SJCRH30 (cell line): ENCODE data around the gene HUNK. TPM values are rescaled to one million over a fixed set of nuclear protein-coding genes. Genes with fewer than 3 reads are reported as not detected.

Source experiments
- DNase-seq, 2 experiments: peaks; one replicate each; pipeline ENCODE4 v3.0.0-alpha.2; 2015 to 2020
- H3K27ac ChIP-seq: fragments of 250-450 bp; sonication (Bioruptor Pico); 2 replicates; pipeline ENCODE4 v1.5.1; 2020; ENCODE audit warnings: mild to moderate bottlenecking, moderate library complexity
- H3K27me3 ChIP-seq: fragments of 250-450 bp; sonication (Bioruptor Pico); 2 replicates; pipeline ENCODE4 v1.5.1; 2020; ENCODE audit warnings: mild to moderate bottlenecking, moderate library complexity
- H3K36me3 ChIP-seq: fragments of 250-450 bp; sonication (Bioruptor Pico); 2 replicates; pipeline ENCODE4 v1.5.1; 2020; ENCODE audit warnings: mild to moderate bottlenecking, moderate library complexity
- H3K4me1 ChIP-seq: fragments of 250-450 bp; sonication (Bioruptor Pico); 2 replicates; pipeline ENCODE4 v1.5.1; 2020; ENCODE audit warnings: mild to moderate bottlenecking, moderate library complexity
- H3K4me3 ChIP-seq: fragments of 250-450 bp; sonication (Bioruptor Pico); 2 replicates; pipeline ENCODE4 v1.5.1; 2020; ENCODE audit warnings: mild to moderate bottlenecking, moderate library complexity
- H3K9me3 ChIP-seq: fragments of 250-450 bp; sonication (Bioruptor Pico); replicated peaks from 2 replicates; pipeline ENCODE4 v1.5.1; 2020; ENCODE audit warnings: mild to moderate bottlenecking, moderate library complexity
- total RNA-seq: library from RNA; depleted of rRNA; stranded (reverse); fragments of >200 nt; shearing (Covaris generic); gene quantifications from 2 replicates; pipeline ENCODE4 v1.2.3, GENCODE V29; 2014

HUNK gene
- total RNA-seq, 1 experiment from 2014 or later = 38.9 TPM

DNA sequence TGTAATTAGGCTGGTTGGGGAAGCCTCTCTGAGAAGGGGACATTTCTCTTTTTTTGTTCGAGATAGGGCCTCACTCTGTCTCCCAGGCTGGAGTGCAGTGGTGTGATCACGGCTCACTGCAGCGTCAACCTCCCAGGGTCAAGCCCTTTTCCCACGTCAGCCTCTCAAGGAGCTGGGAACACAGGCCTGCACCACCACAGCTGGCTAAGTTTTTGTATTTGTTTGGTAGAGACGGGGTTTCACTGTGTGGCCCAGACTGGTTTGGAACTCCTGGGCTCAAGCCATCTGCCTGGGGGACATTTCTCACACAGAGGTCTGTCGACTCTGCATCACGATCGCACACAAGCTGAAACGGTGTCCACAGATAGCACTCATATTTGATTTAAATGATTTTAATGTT lies 39.7 kb downstream of the HUNK start:
- Histone ChIP-seq H3K36me3 (peaks cover 4% of the 10 kb centered on the region), H3K27ac (peak overlapping the region; percentile 90), H3K4me1 (peaks cover 78% of the 10 kb centered on the region), H3K9me3 (no peaks in the 10 kb centered on the region), H3K27me3 (no peaks in the 10 kb centered on the region), H3K4me3 (no peak overlapping the region)
- DNase-seq = peak; percentile 71 to 79

DNA sequence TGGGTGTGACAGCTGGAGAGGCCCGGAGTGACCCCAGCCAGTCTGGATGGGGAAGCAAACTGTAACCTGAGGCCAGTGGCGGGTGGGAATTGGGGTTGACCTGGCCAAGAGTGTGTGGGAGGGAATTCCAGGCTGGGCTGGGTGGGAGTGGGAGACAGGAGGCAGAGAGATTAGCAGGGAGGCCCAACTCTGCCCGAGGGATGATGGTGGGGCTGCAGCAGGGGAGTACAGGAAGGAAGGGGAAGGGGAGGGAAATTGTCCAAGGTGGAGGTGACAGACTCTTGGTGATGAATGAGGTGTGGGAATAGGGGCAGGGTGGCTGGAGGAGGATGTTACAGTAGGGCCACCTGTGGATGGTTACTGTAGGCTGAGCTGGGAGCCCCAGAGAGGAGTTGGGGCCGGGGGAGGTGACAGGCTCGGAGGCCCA lies 40.4 kb downstream of the HUNK start:
- Histone ChIP-seq H3K9me3 (no peaks in the 10 kb centered on the region), H3K4me1 (peaks cover 71% of the 10 kb centered on the region), H3K36me3 (peaks cover 9% of the 10 kb centered on the region), H3K27me3 (no peaks in the 10 kb centered on the region), H3K27ac (peak overlapping the region; percentile 90), H3K4me3 (peak overlapping the region; percentile 6; the same call in 1 of the 2 replicates)
- peak; percentile 93 to 95 for DNase-seq

DNA sequence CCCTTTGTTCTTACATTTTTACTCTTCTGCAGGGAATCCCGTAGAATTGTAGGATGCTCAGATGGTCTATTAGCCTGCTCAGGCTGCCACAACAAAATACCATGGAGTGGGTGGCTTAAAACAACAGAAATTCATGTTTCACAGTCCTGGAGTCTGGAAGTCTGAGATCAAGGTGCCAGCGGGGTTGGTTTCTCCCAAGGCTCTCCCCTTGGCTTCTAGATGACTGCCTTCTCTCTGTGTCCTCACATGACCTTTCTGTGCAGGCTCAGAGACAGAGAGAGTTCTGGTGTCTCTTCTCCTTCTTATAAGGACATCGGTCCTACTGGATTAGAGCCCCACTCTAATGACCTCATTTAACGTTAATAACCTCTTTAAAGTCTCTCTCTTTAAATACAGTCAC lies 41.7 kb downstream of the HUNK start:
- peak overlapping the region; percentile 90 for H3K27ac ChIP-seq
- H3K4me1 ChIP-seq = peaks cover 59% of the 10 kb centered on the region
- H3K4me3 ChIP-seq = no peak overlapping the region
- H3K36me3 ChIP-seq = peaks cover 12% of the 10 kb centered on the region
- no peaks in the 10 kb centered on the region for H3K9me3 ChIP-seq
- H3K27me3 ChIP-seq = no peaks in the 10 kb centered on the region
- DNase-seq = peak in 1 of 2 experiments; percentile 48

DNA sequence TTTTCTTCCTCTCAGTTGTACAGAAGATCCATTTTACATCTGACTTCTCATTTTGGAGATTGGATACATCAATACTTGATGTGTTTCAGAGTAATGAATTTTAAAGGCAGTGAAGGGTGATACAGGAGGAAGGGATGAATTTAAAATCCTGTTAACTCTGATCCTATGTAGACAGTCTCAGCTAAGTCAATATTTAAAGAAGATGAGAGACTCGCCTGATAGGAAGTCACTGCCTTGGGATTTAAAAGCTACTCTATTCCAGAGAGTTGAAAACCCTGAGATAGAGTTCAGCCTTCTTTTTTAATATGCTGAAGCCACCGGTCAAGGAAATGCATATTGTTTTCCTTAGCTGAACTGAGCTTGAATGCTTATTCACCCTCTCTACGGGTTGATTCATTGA lies 42.7 kb downstream of the HUNK start:
- Histone ChIP-seq H3K9me3 (no peaks in the 10 kb centered on the region), H3K27ac (no peak overlapping the region), H3K36me3 (peaks cover 12% of the 10 kb centered on the region), H3K27me3 (no peaks in the 10 kb centered on the region), H3K4me3 (no peak overlapping the region), H3K4me1 (peaks cover 52% of the 10 kb centered on the region)
- no peak for DNase-seq

DNA sequence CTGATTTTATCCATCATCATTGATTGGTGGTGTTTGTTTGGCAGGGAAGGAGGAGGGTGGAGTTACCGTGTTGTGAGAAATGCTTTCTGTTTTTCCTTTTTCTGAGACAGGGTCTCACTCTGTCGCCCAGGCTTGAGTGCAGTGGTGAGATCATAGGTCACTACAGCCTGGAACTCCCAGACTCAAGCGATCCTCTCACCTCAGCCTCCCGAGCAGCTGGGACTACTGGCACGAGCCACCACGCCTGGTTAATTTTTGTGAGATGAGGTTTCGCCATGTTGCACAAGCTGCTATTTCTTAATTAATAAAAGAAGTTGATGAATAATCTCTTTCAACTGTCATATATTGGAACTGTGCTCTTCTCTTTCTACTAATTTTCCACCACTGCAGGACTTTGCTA lies 44.3 kb downstream of the HUNK start:
- H3K4me3 ChIP-seq = no peak overlapping the region
- peaks cover 38% of the 10 kb centered on the region for H3K4me1 ChIP-seq
- H3K36me3 ChIP-seq = peaks cover 12% of the 10 kb centered on the region
- no peaks in the 10 kb centered on the region for H3K27me3 ChIP-seq
- no peak for DNase-seq
- no peaks in the 10 kb centered on the region for H3K9me3 ChIP-seq
- H3K27ac ChIP-seq = no peak overlapping the region

DNA sequence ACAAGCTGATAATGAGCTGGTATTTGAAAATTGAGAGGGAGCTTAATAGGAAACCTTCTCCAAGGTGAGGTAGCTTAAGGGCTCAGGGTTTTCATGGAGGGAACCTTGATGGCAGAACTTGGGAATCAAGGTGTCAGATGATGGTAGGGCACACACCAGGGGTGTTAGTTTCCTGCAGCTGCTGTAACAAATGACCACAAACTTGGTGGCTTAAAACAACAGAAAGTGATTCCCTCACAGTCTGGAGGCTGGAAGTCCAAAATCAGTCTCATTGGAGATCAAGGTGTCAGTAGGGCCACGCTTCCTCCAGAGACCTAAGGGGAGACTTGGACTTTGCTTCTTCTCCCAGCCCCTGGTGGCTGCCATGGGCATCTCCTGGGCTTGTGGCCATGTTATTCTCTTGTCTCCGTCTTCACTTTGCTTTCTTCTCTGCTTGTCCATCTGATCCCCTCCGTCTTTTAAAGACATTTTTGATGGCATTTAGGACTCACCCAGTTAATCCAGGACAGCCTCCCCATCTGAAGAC lies 45.5 kb downstream of the HUNK start:
- DNase-seq = no peak
- Histone ChIP-seq H3K36me3 (peaks cover 12% of the 10 kb centered on the region), H3K27ac (no peak overlapping the region), H3K9me3 (no peaks in the 10 kb centered on the region), H3K4me1 (peaks cover 32% of the 10 kb centered on the region), H3K27me3 (no peaks in the 10 kb centered on the region), H3K4me3 (no peak overlapping the region)

DNA sequence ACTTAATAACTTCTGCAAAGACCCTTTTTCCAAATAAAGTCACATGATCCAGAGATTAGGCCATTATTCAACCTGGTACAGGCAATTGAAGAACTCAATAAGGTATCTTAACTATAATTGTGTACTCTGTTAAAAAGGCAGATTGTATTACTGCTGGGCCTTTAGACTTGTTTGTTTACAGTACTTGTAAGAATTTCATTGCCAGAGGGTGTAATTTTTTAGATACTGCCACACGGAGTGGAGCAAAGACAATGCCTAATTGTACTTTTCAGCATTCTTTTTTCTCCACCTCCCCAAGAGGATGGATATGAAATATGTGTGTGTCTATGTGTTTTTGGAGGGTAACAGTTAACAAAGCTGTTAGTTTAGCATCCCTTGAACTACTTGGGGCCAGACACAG lies 47.5 kb downstream of the HUNK start:
- Histone ChIP-seq H3K27ac (no peak overlapping the region), H3K4me1 (peaks cover 14% of the 10 kb centered on the region), H3K27me3 (no peaks in the 10 kb centered on the region), H3K9me3 (no peaks in the 10 kb centered on the region), H3K4me3 (no peak overlapping the region), H3K36me3 (peaks cover 20% of the 10 kb centered on the region)
- DNase-seq = peak in 1 of 2 experiments; percentile 31

DNA sequence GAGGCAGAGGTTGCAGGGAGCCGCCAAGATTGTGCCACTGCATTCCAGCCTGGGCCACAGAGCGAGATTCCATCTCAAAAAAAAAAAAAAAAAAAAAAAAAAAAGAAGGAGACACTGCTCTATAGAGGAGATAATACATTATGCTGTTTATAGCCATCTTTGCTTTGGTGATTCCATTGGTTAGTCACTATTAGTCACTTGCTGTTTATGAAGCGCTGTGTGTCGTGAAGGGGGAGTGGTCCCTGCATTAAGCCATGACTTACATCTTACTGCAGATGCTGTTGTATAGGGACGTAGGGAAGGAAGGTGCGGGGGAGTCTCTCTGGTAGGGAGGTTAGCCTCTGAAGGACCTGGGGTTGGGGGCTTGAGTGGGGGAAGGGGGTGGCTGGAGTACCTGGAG lies 48.3 kb downstream of the HUNK start:
- Histone ChIP-seq H3K4me3 (no peak overlapping the region), H3K36me3 (peaks cover 28% of the 10 kb centered on the region), H3K27ac (no peak overlapping the region), H3K4me1 (peaks cover 11% of the 10 kb centered on the region), H3K9me3 (no peaks in the 10 kb centered on the region), H3K27me3 (no peaks in the 10 kb centered on the region)
- DNase-seq = no peak

DNA sequence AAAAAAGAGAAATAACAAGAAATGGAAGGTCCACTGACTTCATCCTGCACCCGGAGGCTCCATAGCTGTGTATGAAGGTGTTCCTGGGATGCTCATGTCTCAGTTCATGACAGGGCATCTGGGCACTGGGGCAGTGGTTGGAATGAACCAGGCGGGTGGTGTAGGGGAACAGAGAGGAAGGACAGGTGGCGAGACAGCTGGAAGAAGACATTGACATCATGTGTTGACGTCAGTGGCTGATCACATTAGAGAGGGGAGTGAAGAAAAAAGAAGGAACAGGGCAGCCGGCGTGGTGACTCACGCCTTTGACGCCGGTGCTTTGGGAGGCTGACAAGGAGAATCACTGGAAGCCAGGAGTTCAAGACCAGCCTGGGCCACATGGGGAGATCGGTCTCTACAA lies 50.1 kb downstream of the HUNK start:
- Histone ChIP-seq H3K4me3 (no peak overlapping the region), H3K36me3 (peaks cover 31% of the 10 kb centered on the region), H3K4me1 (peaks cover 11% of the 10 kb centered on the region), H3K9me3 (peaks cover 4% of the 10 kb centered on the region; the same call in 1 of the 2 replicates), H3K27me3 (no peaks in the 10 kb centered on the region), H3K27ac (peak overlapping the region; percentile 35)
- peak; percentile 83 to 90 for DNase-seq

DNA sequence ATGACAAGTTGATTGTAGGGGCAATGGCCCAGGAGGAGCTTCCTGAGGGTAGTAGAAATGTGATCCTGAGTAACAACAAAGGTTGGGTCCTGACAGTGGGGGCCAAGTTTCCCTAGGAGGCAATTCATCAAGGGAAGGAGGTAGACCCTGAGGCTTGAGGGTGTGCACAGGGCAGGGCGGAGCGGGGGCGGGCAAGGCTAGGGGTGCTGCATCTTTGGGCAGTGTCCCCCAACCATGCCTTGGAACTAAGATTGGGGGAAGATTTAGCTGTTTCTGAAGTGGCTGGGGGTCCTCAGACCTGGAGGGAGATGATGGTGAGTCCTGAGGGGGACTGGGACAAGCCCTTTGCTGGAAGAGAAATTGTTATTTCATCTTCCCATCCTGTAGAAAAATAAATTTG lies 50.9 kb downstream of the HUNK start:
- Histone ChIP-seq H3K4me3 (no peak overlapping the region), H3K4me1 (peaks cover 11% of the 10 kb centered on the region), H3K9me3 (peaks cover 4% of the 10 kb centered on the region; the same call in 1 of the 2 replicates), H3K27me3 (no peaks in the 10 kb centered on the region), H3K36me3 (peaks cover 25% of the 10 kb centered on the region), H3K27ac (no peak overlapping the region)
- DNase-seq = no peak

DNA sequence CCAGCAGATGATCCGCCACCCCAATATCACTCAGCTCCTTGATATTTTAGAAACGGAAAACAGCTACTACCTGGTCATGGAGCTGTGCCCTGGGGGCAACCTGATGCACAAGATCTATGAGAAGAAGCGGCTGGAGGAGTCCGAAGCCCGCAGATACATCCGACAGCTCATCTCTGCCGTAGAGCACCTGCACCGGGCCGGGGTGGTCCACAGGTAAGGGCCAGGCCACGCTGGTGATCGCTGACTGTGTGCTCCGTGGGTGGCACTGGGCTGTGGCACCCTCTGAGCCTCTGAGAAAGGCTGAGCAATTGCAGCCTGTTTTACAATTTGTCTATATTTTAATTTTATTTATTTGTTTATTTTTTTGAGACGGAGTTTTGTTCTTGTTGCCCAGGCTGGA lies 51.7 kb downstream of the HUNK start:
- H3K9me3 ChIP-seq = peaks cover 4% of the 10 kb centered on the region; the same call in 1 of the 2 replicates
- H3K36me3 ChIP-seq = peaks cover 25% of the 10 kb centered on the region
- H3K4me1 ChIP-seq = peaks cover 13% of the 10 kb centered on the region
- H3K27ac ChIP-seq = no peak overlapping the region
- H3K4me3 ChIP-seq = no peak overlapping the region
- no peaks in the 10 kb centered on the region for H3K27me3 ChIP-seq
- no peak for DNase-seq

DNA sequence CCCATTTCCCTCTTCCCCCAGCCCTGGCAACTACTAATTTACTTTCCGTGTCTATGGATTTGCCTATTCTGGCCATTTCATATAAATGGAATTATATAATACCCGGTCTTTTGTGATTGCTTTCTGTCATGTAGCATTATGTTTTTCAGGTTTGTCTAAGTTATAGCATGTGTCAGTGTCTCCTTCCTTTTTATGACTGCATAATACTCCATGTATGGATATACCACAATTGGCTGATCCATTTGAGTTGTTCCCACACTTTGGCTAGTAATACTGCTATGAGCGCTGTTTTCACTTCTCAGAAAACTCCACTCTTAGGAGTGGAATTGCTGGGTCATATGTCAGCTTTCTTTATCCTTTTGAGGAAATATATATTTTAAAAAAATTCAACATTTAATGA lies 53.7 kb downstream of the HUNK start:
- H3K9me3 ChIP-seq = peaks cover 4% of the 10 kb centered on the region; the same call in 1 of the 2 replicates
- H3K36me3 ChIP-seq = peaks cover 29% of the 10 kb centered on the region
- H3K4me3 ChIP-seq = no peak overlapping the region
- H3K4me1 ChIP-seq = peaks cover 10% of the 10 kb centered on the region
- no peak for DNase-seq
- H3K27me3 ChIP-seq = no peaks in the 10 kb centered on the region
- H3K27ac ChIP-seq = no peak overlapping the region

DNA sequence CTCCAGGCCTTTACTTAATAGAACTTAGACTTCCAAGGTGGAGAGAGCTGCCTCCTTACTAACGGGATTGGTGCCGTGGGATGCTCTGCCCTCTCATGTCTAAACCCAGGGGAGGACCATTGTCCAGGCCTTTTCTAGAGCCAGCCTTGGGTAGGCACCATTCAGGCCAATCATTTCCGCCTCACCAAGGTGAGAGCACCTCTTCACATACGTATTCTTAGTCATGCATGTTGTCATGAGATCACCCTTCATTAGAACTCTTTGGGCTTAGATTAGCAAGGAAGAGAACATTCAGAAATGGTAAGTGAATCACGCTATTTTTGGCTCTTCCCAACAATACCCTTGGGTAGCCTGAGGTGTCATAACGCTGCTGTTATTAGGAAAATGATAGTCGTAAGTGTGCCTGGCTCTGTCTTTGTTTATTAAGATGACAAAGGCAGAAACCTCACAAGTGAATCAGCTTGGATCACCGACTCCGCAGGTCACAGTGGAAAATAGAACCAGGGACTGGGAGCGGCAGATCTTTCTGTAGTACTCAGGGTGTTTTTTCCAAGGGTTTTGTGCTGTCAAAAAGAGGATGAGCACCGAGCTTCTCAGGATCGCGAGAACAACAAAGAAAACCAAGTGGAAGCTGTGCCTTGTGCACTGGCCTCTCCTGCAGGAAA lies 55.0 kb downstream of the HUNK start:
- no peak overlapping the region for H3K4me3 ChIP-seq

DNA sequence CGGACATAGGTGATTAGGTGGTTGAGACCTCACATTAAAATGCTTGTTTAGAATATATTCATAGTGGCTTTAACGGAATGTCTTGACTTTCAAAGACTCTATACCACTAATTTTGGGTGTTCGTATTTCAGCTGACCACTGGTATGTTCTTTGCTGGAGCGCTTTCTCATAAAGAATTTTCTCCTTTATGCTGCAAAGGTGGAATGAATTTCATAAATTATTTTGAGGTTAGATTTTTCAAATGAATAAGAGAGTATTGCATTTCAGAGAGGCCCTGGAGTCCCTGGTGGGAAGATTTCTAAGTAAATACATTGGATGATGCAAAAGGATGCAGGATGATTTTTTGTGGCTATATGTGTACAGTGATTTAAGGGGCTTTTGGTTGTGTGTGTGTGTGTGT lies 55.8 kb downstream of the HUNK start:
- Histone ChIP-seq H3K27ac (no peak overlapping the region), H3K9me3 (peaks cover 4% of the 10 kb centered on the region; the same call in 1 of the 2 replicates), H3K4me3 (no peak overlapping the region), H3K27me3 (no peaks in the 10 kb centered on the region), H3K36me3 (peaks cover 29% of the 10 kb centered on the region), H3K4me1 (peaks cover 4% of the 10 kb centered on the region; the same call in 1 of the 2 replicates)
- DNase-seq = no peak

More for the DNA sequence above, 55.0 kb downstream of the HUNK start:
- DNase-seq = no peak
- no peaks in the 10 kb centered on the region for H3K27me3 ChIP-seq
- peaks cover 4% of the 10 kb centered on the region; the same call in 1 of the 2 replicates for H3K9me3 ChIP-seq
- H3K27ac ChIP-seq = no peak overlapping the region
- peaks cover 4% of the 10 kb centered on the region; the same call in 1 of the 2 replicates for H3K4me1 ChIP-seq
- peaks cover 29% of the 10 kb centered on the region for H3K36me3 ChIP-seq

DNA sequence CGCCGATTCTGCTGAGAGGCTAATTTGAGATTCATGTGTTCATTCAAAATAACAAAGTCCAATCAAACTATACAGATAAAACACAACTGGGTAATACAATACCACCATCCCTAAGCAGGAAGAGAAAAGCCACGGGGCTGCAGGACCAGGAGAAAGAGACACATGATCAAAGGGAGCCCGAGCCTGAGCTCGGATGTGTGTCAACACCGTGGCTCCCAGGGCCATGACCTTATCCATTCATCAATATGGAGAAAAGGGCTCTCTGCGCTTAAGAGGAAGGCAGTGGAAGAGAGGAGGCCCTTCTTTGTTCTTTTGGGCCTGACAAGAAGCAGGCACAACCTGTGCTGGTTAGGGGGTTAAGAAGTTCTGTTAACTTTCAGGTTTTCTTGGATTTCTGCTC lies 56.7 kb downstream of the HUNK start:
- Histone ChIP-seq H3K4me3 (no peak overlapping the region), H3K36me3 (peaks cover 29% of the 10 kb centered on the region), H3K9me3 (peaks cover 4% of the 10 kb centered on the region; the same call in 1 of the 2 replicates), H3K27ac (no peak overlapping the region), H3K4me1 (peaks cover 4% of the 10 kb centered on the region; the same call in 1 of the 2 replicates), H3K27me3 (no peaks in the 10 kb centered on the region)
- no peak for DNase-seq
